Breast epithelium (tissue), 4 donors: ENCODE measurements around the gene NINL. TPM values are rescaled to one million over a fixed set of nuclear protein-coding genes. Genes with fewer than 3 reads are reported as not detected.
"Not testable (repeated sequence)": the region's sequence is repeated elsewhere in the genome, so short reads cannot be mapped to it uniquely, and the experiment has no call there.

Source experiments
- DNase-seq, 2 donors: peaks; one replicate each; pipeline ENCODE4 v3.0.0-alpha.2; 2019; ENCODE audit warnings: low spot score in 2 of 2
- H3K27ac ChIP-seq, 2 donors: fragments of 200-600 bp; sonication (generic) in 1 of 2; one replicate each; pipeline ENCODE4 v1.5.1; 2016 to 2019; ENCODE audit warnings: mild to moderate bottlenecking in 1 of 2
- H3K27me3 ChIP-seq, 2 donors: fragments of 200-600 bp; sonication (generic) in 1 of 2; one replicate each; pipeline versions ENCODE4 v1.5.1 to v1.6.0; 2017 to 2019; ENCODE audit warnings: control low read depth in 1 of 2, mild to moderate bottlenecking in 1 of 2
- H3K36me3 ChIP-seq: fragments of 200-600 bp; one replicate; pipeline ENCODE4 v1.5.1; 2019
- H3K4me1 ChIP-seq, 2 donors: fragments of 200-600 bp; sonication (generic); one replicate each; pipeline ENCODE4 v1.5.1; 2016 to 2019; ENCODE audit warnings: control low read depth in 1 of 2
- H3K4me3 ChIP-seq, 3 donors: fragments of 200-600 bp; sonication (generic); 1 replicate in 2 of 3; 2 replicates in 1 of 3; pipeline ENCODE4 v1.5.1; 2016 to 2019; ENCODE audit warnings: mild to moderate bottlenecking in 3 of 3, moderate library complexity in 2 of 3
- H3K9me3 ChIP-seq, 2 donors: fragments of 200-600 bp; sonication (generic) in 1 of 2; one replicate each; pipeline ENCODE4 v1.5.1; 2016 to 2019; ENCODE audit warnings: control low read depth in 1 of 2
- POLR2A ChIP-seq: fragments of 450-650 bp; IDR thresholded peaks from one replicate; pipeline ENCODE4 v1.6.1; 2016; ENCODE audit warnings: antibody characterized with exemption, mild to moderate bottlenecking, moderate library complexity
- POLR2AphosphoS5 ChIP-seq, 3 donors: sonication (generic); formaldehyde crosslinking; IDR thresholded peaks; one replicate each; pipeline ENCODE4 v1.6.1; 2017; ENCODE audit warnings: antibody characterized with exemption in 3 of 3
- intact Hi-C: fragments of 100-400 bp; cut with DNase I; formaldehyde crosslinking; loops from one replicate; pipeline ENCODE4 v1.15.1; 2023; ENCODE audit warnings: low total_unique reads
- total RNA-seq, 3 donors: library from RNA; depleted of rRNA; stranded (reverse); fragments of >200 nt; gene quantifications; one replicate each; pipeline ENCODE4 v1.1.0, GENCODE V29; 2016
- TF ChIP-seq, protein P1 (sequence below), 3 donors: fragments of 450-650 bp; IDR thresholded peaks; one replicate each; pipeline ENCODE4 v1.5.1; 2016 to 2017; ENCODE audit warnings: antibody characterized with exemption in 3 of 3, mild to moderate bottlenecking in 3 of 3, moderate library complexity in 3 of 3

NINL gene
- total RNA-seq, 3 donors from 2014 or later = 6.9 to 15.5 (median 12.8) TPM

DNA sequence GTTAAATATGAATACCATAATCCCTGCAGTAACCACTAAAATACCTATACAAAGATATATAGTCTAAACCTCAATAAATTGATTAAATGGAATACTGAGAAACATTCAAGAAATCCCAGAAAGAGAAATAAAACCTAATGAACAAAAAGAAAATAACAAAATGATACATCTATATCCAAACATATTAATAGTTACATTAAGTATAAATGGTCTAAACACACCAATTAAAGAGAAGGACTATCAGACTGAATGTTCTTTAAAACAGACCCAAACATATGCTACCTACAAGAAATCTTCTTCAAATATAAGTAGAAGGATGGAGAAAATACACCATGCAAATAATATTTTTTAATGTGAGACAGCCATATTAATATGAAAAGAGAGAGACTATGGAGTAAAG, 22.0 kb downstream of the NINL start:
- intact Hi-C loops = no loop called here
- H3K4me3 ChIP-seq = no peak overlapping the region
- no peaks in the 10 kb centered on the region for H3K9me3 ChIP-seq
- H3K4me1 ChIP-seq = no peaks in the 10 kb centered on the region
- no peak for DNase-seq
- TF ChIP-seq POLR2AphosphoS5 (IDR thresholded peaks at IDR 0.05) (no peak), POLR2A (no peak)
- TF ChIP-seq, protein P1, sequence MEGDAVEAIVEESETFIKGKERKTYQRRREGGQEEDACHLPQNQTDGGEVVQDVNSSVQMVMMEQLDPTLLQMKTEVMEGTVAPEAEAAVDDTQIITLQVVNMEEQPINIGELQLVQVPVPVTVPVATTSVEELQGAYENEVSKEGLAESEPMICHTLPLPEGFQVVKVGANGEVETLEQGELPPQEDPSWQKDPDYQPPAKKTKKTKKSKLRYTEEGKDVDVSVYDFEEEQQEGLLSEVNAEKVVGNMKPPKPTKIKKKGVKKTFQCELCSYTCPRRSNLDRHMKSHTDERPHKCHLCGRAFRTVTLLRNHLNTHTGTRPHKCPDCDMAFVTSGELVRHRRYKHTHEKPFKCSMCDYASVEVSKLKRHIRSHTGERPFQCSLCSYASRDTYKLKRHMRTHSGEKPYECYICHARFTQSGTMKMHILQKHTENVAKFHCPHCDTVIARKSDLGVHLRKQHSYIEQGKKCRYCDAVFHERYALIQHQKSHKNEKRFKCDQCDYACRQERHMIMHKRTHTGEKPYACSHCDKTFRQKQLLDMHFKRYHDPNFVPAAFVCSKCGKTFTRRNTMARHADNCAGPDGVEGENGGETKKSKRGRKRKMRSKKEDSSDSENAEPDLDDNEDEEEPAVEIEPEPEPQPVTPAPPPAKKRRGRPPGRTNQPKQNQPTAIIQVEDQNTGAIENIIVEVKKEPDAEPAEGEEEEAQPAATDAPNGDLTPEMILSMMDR (IDR thresholded peaks at IDR 0.05) = no peak
- no peaks in the 10 kb centered on the region for H3K27me3 ChIP-seq
- no peaks in the 10 kb centered on the region for H3K36me3 ChIP-seq
- no peak overlapping the region for H3K27ac ChIP-seq

DNA sequence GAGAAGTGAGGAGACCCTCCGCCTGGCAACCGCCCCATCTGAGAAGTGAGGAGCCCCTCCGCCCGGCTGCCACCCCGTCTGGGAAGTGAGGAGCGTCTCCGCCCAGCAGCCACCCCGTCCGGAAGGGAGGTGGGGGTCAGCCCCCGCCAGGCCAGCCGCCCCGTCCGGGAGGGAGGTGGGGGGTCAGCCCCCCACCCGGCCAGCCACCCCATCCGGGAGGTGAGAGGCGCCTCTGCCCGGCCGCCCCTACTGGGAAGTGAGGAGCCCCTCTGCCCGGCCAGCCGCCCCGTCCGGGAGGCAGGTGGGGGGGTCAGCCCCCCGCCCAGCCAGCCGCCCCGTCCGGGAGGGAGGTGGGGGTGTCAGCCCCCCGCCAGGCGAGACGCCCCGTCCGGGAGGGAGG, 23.6 kb downstream of the NINL start:
- H3K9me3 ChIP-seq, H3K27me3 ChIP-seq, H3K4me1 ChIP-seq, H3K27ac ChIP-seq, H3K36me3 ChIP-seq, intact Hi-C loops, DNase-seq, H3K4me3 ChIP-seq: not testable (repeated sequence)

DNA sequence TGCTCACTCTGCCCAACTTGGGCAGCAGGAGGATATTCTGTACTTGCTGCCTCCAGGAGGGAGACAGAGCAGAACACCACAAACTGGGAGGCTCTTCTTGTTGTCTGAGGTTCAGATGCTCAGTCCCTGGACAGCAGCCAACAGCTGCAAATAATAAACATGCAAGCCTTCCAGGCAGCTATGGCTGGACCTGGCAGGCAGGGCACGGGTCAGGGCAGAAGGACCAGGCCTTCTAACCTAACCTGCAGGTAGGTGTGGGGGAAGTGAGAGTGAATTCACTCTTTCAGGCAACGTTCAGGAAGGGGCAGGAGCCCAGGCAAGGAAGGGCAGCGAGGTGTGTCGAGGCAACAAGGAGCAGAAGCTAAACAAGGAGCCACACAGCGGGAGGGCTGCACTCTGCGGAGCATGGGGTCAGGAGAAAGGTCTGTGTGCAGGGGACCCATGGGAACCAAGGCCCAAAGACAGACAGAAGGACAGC, 31.5 kb downstream of the NINL start:
- H3K27me3 ChIP-seq = no peaks in the 10 kb centered on the region
- no peak overlapping the region for H3K4me3 ChIP-seq
- no peak for DNase-seq
- peaks cover 0 to 6% of the 10 kb centered on the region in 2 donors for H3K4me1 ChIP-seq
- TF ChIP-seq POLR2AphosphoS5 (IDR thresholded peaks at IDR 0.05) (no peak), POLR2A (no peak)
- TF ChIP-seq, protein P1 (IDR thresholded peaks at IDR 0.05) = no peak
- intact Hi-C loops = no loop called here
- H3K27ac ChIP-seq = no peak overlapping the region
- no peaks in the 10 kb centered on the region for H3K9me3 ChIP-seq
- H3K36me3 ChIP-seq = no peaks in the 10 kb centered on the region

DNA sequence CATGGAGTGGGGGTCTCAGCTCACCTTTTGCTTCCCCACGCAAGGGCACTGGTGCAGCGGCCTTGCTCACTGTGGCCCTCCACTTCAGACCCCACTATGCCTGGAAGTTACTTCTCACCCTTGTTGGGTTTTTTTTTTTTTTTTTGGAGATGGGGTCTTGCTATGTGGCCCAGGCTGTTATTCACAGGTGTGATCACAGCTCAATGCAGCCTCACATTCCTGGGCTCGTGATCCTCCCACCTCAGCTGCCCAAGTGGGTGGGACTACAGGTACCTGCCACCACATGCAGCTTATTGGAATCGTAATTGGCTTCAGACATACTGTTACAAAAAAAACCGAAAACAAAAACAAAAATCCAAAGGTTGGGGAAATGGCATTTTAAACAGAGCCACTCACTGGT, 32.4 kb downstream of the NINL start:
- no peaks in the 10 kb centered on the region for H3K9me3 ChIP-seq
- DNase-seq = no peak
- no peak overlapping the region for H3K27ac ChIP-seq
- intact Hi-C loops = no loop called here
- peaks cover 0 to 6% of the 10 kb centered on the region in 2 donors for H3K4me1 ChIP-seq
- no peaks in the 10 kb centered on the region for H3K27me3 ChIP-seq
- no peak overlapping the region for H3K4me3 ChIP-seq
- no peaks in the 10 kb centered on the region for H3K36me3 ChIP-seq
- TF ChIP-seq, protein P1 (IDR thresholded peaks at IDR 0.05) = no peak
- TF ChIP-seq POLR2A (no peak), POLR2AphosphoS5 (IDR thresholded peaks at IDR 0.05) (no peak)

DNA sequence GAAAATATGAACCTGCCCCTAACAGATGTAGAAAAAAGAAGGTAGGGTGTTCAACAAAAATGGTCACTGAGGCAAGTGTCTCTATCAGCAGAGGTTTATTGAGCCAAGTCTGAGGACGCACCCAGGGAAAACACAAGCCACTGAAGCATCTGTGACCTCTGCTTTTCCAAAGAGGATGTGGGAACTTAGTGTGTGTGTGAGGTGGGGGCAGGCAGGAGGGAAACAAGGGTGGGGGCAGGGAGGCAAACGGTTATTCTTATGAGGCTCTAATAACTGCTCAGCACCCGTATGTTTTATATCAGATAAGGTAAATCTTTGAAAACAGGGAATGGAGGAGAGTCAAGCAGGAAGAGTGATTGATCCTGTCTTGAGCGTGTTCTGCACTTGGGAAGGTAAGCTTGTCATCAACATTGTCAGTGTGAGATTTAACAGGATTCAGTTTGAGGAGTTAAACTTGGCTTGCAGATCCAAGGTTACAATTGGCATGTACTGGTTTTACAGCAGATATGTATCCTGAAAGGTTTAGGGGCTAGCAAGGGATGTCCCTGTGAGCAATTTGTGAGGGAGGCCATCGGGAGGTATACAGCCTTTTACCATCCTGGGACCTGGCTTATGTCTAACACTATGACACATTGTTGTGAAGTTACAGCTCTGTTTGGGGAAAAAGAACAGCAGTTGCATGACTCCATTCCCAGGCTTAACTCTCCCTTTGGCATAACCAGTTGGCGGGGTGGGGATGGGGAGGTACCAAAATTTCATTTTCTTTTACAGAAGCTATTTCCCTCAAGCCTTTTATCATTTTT, 33.7 kb downstream of the NINL start:
- H3K4me1 ChIP-seq = peaks cover 0 to 6% of the 10 kb centered on the region in 2 donors

DNA sequence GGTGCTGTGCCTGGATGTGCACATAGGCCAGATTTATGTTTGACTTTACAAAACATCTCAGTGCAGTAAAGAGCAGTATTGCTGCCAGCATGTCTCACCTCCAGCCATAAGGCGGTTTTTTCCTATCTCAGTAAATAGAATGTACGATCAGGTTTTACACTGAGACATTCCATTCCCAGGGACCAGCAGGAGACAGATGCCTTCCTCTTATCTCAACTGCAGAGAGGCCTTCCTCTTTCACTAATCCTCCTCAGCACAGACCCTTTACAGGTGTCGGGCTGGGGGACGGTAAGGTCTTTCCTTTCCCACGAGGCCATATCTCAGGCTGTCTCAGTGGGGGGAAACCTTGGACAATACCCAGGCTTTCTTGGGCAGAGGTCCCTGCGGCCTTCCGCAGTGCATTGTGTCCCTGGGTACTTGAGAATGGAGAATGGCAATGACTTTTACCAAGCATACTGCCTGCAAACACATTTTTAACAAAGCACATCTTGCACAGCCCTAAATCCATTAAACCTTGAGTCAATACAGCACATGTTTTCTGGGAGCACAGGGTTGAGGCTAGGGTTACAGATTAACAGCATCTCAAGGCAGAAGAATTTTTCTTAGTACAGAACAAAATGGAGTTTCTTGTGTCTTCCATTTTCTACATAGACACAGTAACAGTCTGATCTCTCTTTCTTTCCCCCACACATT, 34.5 kb downstream of the NINL start:
- intact Hi-C loops = loop anchor here (1.0 kb wide), 1 partner anchor 23 kb away; no protein-coding TSS in a partner anchor
- H3K27me3 ChIP-seq, H3K27ac ChIP-seq, DNase-seq, H3K36me3 ChIP-seq, H3K4me3 ChIP-seq, H3K4me1 ChIP-seq, H3K9me3 ChIP-seq: not testable (repeated sequence)

More for the DNA sequence above, 33.7 kb downstream of the NINL start:
- intact Hi-C loops = no loop called here
- Histone ChIP-seq H3K27ac (no peak overlapping the region), H3K4me3 (no peak overlapping the region), H3K27me3 (no peaks in the 10 kb centered on the region), H3K36me3 (no peaks in the 10 kb centered on the region), H3K9me3 (no peaks in the 10 kb centered on the region)
- no peak for TF ChIP-seq POLR2AphosphoS5 (IDR thresholded peaks at IDR 0.05)
- TF ChIP-seq, protein P1 (IDR thresholded peaks at IDR 0.05) = no peak
- no peak for DNase-seq
